ENCODE measurements around the gene ASB10. TPM values are rescaled to one million over a fixed set of nuclear protein-coding genes. Genes with fewer than 3 reads are reported as not detected.

Gene ASB10
- total RNA-seq, 3 donors from 2014 or later (not counting 1 experiment from before 2014, with no cell fraction given): not detected

- ATAC-seq (no peak), DNase-seq (peak in 1 of 2 donors; percentile 15)
- peaks cover 6 to 7% of the 10 kb centered on the region in 2 donors for H3K27me3 Mint-ChIP-seq (ENCODE audit: low read depth in 2 of 2)
- H3K27ac Mint-ChIP-seq: no peak overlapping the region
- peaks cover 6% of the 10 kb centered on the region for H3K4me1 ChIP-seq (ENCODE audit: control insufficient read depth, insufficient read depth, low read length)
- H3K27ac ChIP-seq (ENCODE audit: low read length): no peak overlapping the region
- H3K9me3 ChIP-seq (ENCODE audit: control insufficient read depth, insufficient read depth, low read length): no peaks in the 10 kb centered on the region
- no peaks in the 10 kb centered on the region for H3K9me3 Mint-ChIP-seq
- 54% methylated on average over 7 of the region's 7 CpGs for WGBS (ENCODE audit: insufficient coverage)
- H3K4me3 Mint-ChIP-seq: no peak overlapping the region
- intact Hi-C loops (cut with micrococcal nuclease): no loop called here
- no peaks in the 10 kb centered on the region for H3K36me3 Mint-ChIP-seq
- H3K4me3 ChIP-seq (ENCODE audit: low read length): no peak overlapping the region
- TF ChIP-seq CTCF (IDR thresholded peaks at IDR 0.05): no peak
- no peaks in the 10 kb centered on the region for H3K27me3 ChIP-seq (ENCODE audit: control insufficient read depth, insufficient read depth, low read length)
- no peaks in the 10 kb centered on the region for H3K4me1 Mint-ChIP-seq
- no peaks in the 10 kb centered on the region for H3K36me3 ChIP-seq (ENCODE audit: control insufficient read depth, insufficient read depth, low read length)
Observed at GRCh38 chr7:151194188-151194587, 7.1 kb upstream of the ASB10 start.

GRCh38 chr7:151193203-151193978 lies 6.3 kb upstream of the ASB10 start:
- H3K4me1 Mint-ChIP-seq: no peaks in the 10 kb centered on the region

GRCh38 chr7:151192002-151192539 lies 5.0 kb upstream of the ASB10 start:
- DNase-seq (no peak), ATAC-seq (no peak)
- Histone ChIP-seq H3K36me3 (ENCODE audit: control insufficient read depth, insufficient read depth, low read length) (no peaks in the 10 kb centered on the region), H3K4me3 (ENCODE audit: low read length) (no peak overlapping the region), H3K4me1 (ENCODE audit: control insufficient read depth, insufficient read depth, low read length) (peaks cover 6% of the 10 kb centered on the region), H3K9me3 (ENCODE audit: control insufficient read depth, insufficient read depth, low read length) (no peaks in the 10 kb centered on the region), H3K27me3 (ENCODE audit: control insufficient read depth, insufficient read depth, low read length) (no peaks in the 10 kb centered on the region), H3K27ac (ENCODE audit: low read length) (no peak overlapping the region)
- H3K36me3 Mint-ChIP-seq: no peaks in the 10 kb centered on the region
- H3K4me3 Mint-ChIP-seq: no peak overlapping the region
- H3K27ac Mint-ChIP-seq: no peak overlapping the region
- no peak for TF ChIP-seq CTCF (IDR thresholded peaks at IDR 0.05)
- H3K27me3 Mint-ChIP-seq (ENCODE audit: low read depth in 2 of 2): peaks cover 6 to 9% of the 10 kb centered on the region in 2 donors
- WGBS (ENCODE audit: insufficient coverage): 94% methylated on average over 22 of the region's 23 CpGs
- no peaks in the 10 kb centered on the region for H3K9me3 Mint-ChIP-seq
- intact Hi-C loops (cut with micrococcal nuclease): no loop called here
- no peaks in the 10 kb centered on the region for H3K4me1 Mint-ChIP-seq

More at GRCh38 chr7:151193203-151193978, 6.3 kb upstream of the ASB10 start:
- no peaks in the 10 kb centered on the region for H3K27me3 ChIP-seq (ENCODE audit: control insufficient read depth, insufficient read depth, low read length)
- no peak for ATAC-seq
- 91% methylated on average over 12 of the region's 14 CpGs for WGBS (ENCODE audit: insufficient coverage)
- H3K4me3 ChIP-seq (ENCODE audit: low read length): no peak overlapping the region
- Mint-ChIP-seq H3K9me3 (no peaks in the 10 kb centered on the region), H3K4me3 (no peak overlapping the region), H3K27ac (no peak overlapping the region), H3K36me3 (no peaks in the 10 kb centered on the region), H3K27me3 (ENCODE audit: low read depth in 2 of 2) (peaks cover 6 to 9% of the 10 kb centered on the region in 2 donors)
- no peak for TF ChIP-seq CTCF (IDR thresholded peaks at IDR 0.05)
- no peaks in the 10 kb centered on the region for H3K9me3 ChIP-seq (ENCODE audit: control insufficient read depth, insufficient read depth, low read length)
- intact Hi-C loops (cut with micrococcal nuclease): no loop called here
- H3K4me1 ChIP-seq (ENCODE audit: control insufficient read depth, insufficient read depth, low read length): peaks cover 6% of the 10 kb centered on the region
- DNase-seq: no peak
- H3K36me3 ChIP-seq (ENCODE audit: control insufficient read depth, insufficient read depth, low read length): no peaks in the 10 kb centered on the region
- no peak overlapping the region for H3K27ac ChIP-seq (ENCODE audit: low read length)

Measured in natural killer cell (primary cell).